ENCODE results near the gene CHST14. TPM values are rescaled to one million over a fixed set of nuclear protein-coding genes. Genes with fewer than 3 reads are reported as not detected.
"Not testable (repeated sequence)": the region's sequence is repeated elsewhere in the genome, so short reads cannot be mapped to it uniquely, and the experiment has no call there.

CHST14 gene
- total RNA-seq, 1 donor from 2014 or later: 7.5 TPM

DNA sequence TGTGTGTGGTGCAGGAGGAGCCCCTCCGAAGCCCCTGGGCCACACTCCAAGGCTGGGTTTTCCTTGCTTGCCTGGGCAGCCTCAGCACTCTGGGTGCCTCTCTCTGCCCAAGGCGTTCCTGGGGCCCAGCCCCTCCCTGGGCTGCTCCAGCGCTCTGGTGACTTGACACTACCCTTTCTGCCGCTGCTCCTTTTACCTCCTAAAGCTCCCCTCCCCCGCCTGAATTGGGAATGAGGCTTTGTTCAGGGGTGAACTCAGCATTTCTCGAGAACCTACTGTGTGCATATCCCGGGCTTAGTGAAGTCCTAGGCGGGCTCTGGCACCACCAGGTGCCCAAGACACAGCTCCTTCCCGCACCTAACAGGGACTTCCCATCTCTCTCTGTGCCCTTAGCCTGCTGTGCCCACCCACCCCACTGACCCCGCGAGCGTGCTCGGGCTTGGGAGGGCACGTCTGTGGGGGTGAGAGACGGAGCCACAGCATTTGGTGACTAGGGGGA, 31.3 kb upstream of the CHST14 start:
- intact Hi-C loops (cut with DNase I): no loop called here
- DNase-seq (peak; percentile 55), ATAC-seq (ENCODE audit: poor library complexity) (peak; percentile 7)

DNA sequence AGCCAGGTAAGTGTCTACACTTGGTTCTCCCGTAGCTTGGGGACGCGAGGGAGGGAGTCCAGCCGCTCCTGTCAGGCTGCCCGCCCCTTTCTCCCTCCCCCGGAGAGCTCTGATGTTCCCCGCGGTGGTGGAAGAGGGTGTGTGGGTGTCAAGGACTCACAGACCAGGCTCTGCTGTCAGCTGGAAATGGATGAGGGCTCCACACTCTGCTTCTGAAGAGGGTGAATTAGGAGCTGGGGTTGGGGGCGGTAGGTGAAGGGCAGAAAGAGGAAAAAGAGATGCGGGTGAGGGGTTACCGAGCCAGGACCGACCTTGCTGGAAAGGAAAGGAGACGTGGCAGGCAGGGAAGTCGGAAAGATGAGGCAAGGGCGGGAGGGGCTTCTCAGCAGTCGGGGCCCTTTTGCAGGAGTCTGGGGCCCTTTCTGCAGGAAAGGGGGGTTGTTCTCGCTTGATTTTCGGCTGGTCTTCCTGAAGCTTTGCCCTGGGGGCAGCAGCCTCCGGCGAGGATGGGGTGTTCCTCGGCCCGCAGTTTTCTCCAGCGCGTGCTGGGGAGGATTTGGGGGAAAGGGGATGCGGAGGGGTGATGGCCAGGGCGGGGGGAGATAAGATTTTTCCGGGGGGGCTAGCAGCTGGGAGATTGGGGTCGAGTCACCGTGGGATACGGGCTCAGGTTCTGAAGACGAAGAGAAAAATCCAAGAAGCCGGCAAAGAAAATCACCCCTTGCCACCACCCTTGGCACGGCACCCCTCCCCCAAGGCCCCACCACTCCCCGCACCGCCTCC, 30.6 kb upstream of the CHST14 start:
- intact Hi-C loops (cut with DNase I): no loop called here
- ATAC-seq (ENCODE audit: poor library complexity) (peak; percentile 31), DNase-seq (peak; percentile 55)

DNA sequence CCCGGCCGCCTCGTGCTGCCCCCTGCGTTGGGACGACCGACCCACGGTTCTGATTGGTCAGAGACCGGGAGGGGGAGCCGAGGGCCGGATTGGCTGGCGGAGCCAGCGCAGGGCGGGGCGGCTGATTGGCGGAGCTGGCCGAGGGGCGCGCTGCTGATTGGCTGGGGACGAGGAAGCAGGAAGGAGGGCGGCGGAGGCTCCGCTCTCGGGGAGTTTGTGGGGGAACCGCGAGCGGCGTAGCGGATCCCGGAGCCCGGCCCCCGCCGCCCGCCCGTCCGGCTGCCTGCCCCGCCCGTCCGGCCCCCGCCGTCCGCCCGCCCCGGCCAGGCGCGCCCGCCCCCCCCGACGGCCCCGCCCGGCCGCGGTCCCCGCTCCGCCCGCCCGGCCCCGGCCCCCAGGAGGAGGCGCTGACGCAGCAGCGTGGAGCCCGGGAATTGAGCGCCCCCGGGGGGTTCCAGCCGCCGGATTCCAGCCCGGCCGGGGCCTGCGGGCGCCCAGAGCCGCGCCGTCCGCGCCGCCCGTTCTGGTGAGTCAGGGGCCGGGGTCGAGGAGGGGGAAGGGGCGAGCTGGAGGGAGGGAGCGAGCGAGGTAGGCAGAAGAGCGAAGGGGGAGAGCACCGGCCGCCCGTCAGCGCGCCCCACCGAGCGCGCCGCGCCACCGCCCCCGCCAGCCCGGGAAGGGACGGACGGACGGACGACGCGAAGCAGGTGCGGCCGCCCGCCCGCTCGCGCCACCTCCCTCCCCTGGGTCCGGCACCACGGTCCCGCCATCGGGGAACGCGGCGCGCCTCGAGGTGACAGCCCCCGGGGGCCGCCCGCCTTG, 29.8 kb upstream of the CHST14 start, which contains the start of gene BAHD1:
Gene BAHD1 (plus strand): TSS at position 211 of the 822 bp plus-strand sequence. CDS start 17,512 bp downstream, outside the sequence.
- intact Hi-C loops (cut with DNase I): no loop called here

DNA sequence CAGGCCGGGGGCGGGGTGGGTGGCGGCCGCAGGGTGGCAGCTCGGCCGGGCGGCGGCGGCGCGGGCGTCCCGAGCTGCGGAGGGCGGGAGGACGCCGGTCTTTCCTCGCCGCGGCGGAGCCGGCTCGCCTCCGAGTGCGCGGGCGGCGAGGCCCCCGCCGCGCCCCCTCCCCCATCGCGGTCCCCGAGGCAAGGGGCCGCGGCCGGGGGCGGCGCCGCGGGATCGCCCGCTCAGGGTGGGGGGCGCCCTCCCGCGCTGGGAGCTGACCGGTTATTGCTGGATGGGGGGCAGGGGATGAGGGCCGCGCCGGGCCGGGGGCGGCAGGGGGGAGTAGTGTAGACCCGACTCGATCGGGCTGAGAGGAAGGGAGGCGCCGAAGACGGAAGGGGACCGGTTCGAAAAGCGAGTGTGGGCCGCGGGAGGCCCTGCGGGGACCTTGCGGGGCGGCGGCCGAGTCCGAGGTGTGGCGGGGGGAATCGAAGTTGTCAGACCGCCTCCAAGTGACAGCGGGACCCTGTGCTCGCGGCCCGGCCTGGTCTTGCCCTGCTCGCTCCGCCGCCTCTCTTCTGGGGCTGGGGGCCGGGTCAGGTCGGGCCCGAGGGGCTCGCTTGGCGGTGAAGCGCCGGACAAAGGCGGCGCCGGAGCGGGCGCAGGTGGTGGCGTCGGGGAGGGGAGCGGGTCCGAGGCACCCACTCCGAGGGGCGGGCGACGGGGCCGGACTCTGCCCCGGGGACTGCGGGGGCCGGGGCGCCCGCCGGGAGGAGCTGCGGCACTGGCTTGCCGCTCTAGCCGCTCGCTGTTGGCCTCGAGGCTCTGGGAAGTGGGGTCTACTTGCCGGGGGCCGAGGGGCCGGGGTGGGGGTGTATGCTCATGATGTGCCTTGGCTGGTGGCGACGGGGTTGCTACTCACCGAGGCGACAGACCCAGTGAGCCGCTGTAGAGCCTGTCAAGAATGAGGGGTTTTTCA, 28.9 kb upstream of the CHST14 start:
- intact Hi-C loops (cut with DNase I): no loop called here
- DNase-seq: no peak

More for the DNA sequence above, 29.8 kb upstream of the CHST14 start, which contains the start of gene BAHD1:
- peak; percentile 98 for DNase-seq
- peak; percentile 91 for ATAC-seq (ENCODE audit: poor library complexity)

DNA sequence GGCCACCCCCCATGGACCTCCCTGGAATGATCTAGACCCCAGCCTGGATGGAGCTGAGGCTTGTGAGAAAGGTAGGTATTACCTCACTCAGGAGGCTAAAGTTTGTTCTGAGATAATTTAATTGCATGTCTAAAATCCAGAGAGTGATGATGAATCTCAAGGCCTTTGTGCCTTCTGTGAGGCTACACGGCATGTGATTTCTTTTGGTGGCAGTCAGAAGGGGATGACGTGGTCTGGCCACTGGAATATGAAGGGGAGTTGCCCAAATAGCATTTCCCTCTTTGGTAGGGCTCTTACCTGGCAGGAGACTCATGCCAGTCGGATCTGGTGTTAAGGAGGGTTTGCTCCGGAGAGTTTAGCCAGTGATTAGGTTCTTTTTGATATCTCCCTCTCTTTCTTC, 27.5 kb upstream of the CHST14 start:
- intact Hi-C loops (cut with DNase I): no loop called here
- DNase-seq (no peak), ATAC-seq (ENCODE audit: poor library complexity) (no peak)

More for the DNA sequence above, 28.9 kb upstream of the CHST14 start:
- ATAC-seq (ENCODE audit: poor library complexity): no peak

DNA sequence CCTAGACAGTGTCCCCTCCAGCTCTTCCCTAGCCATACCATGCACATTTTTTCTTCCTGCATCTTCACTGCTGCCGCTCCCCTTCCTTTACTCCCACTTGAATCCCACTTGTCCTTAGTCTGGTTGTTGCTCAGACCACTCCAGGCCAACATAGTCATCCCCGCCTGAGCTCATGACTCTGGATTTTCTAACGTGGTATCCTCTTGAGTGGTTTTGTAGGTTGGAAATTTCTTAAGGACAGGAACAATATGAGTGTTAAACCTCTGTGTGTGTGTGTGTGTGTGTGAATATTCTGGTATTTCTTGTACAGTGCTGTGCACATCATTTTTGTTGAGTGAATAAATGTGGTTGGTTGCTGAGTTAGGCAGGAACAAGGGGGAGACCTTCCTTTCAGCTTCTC, 26.9 kb upstream of the CHST14 start:
- intact Hi-C loops (cut with DNase I): no loop called here
- no peak for ATAC-seq (ENCODE audit: poor library complexity)
- DNase-seq: no peak

DNA sequence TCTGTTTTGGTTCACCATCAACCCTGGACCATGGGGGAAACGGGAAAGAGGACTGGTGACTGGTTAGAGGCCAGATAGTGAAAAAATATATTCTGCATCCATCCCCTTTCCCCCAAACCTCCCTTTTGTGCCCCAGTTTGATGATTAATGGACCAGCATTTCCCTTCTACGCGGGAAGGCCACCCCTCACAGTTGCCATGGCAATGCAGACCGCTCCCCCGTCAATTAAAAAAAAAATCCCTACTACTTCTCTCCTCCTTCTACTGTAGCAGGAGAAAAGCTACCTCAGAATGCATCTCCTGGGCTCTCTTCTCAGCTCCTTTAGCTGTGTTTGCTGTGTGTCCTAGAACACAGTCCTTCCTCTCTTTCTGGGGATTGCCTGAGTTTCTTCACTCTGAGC, 26.0 kb upstream of the CHST14 start:
- intact Hi-C loops (cut with DNase I): no loop called here
- DNase-seq (no peak), ATAC-seq (ENCODE audit: poor library complexity) (no peak)

DNA sequence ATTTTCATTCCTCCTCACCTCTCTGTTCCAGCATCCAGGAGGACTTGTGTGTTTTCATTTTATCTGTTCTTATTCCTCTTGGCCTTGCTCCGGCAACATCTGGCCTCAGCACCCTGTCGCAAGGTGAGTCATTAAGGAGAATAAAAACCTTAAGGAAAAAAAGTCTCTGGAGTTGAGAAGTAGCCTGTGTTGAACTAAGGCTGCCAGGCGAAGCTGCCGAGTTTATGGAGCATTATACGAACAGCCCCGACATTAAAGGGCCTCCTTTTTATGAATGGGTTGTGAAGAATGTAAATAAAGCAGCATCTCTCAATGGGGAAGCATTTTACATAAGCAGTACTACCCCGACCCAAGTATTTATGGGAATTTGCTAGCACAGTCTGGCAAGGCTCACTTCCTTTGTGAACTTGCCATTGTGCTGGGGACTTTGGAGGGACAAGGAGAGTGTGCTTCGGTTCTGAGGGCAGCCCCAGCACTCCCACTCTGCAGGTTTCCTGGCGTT, 25.3 kb upstream of the CHST14 start:
- intact Hi-C loops (cut with DNase I): no loop called here
- no peak for DNase-seq
- no peak for ATAC-seq (ENCODE audit: poor library complexity)

DNA sequence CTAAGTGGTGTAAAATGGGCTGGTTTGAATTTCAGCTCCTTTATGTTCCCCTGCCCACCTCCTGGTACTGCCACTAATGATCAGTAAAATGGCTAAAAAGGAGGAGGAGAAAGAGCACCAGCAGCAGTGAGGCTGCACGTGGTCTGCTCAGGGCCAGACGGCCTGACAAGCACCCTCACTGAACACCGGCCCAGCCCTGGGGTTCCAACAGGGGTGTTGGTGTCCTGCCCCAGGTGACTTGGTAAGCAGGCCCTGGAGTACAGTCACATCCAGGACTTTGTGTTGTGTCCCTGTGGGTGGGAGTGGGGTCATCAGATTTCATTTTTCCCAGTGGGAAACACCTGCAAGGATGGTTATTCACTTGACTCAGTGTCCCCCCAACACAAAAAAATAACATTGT, 24.6 kb upstream of the CHST14 start:
- no peak for ATAC-seq (ENCODE audit: poor library complexity)
- no peak for DNase-seq
- intact Hi-C loops (cut with DNase I): no loop called here

DNA sequence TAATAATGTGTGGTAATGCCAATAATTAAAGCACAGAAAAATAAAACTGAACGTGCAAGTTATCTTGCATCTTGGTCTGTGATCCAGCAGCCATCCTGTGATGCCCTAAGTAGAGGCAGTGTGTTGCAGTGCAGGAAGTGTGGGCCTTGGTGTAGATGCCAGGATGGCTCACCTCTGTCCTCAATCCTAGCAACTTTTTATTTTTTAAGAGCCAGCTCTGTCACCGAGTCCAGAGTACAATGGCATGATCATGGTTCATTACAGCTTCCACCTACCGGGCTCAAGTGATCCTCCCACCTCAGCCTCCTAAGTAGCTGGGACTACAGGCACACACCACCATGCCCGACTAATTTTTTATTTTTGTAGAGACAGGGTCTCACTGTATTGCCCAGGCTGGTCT, 22.4 kb upstream of the CHST14 start:
- DNase-seq (no peak), ATAC-seq (ENCODE audit: poor library complexity) (no peak)
- intact Hi-C loops (cut with DNase I): no loop called here

DNA sequence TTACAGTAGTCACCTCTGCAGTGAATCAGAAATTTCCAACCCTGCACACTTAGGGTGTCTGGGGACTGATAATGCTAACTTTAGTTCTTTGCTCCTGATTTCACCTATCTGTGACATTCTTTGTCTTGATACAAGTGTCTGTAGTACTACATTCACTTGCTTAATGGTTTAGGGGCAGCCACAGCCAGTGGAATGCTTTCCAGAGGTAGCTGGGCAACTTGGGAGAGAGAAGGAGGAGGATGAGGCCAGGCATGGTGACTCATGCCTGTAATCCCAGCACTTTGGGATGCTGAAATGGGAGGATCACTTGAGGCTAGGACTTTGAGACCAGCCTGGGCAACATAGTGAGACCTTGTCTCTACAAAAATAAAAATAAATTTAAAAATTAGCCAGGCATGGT, 21.5 kb upstream of the CHST14 start:
- ATAC-seq (ENCODE audit: poor library complexity): no peak

DNA sequence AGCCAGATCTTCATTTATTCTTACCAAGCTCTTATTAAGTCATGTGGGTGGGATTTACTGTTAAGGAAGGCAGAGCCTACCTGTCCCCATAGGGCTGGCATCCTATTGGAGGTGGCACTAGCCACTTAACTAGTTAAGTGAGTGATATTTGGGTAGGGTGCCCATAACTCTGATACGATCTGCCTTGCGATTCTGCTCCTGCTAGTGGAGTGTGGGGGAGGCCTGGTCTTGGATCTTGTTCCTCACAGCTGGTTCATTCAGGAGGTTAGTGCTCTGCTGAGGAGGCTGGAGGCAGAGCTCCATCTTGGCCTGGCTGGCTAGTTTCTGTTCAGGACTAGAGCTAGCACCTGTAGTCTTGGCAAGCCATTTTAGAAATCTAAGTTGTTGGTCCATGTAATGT, 20.7 kb upstream of the CHST14 start:
- ATAC-seq (ENCODE audit: poor library complexity): no peak
- no peak for DNase-seq
- intact Hi-C loops (cut with DNase I): no loop called here

More for the DNA sequence above, 21.5 kb upstream of the CHST14 start:
- intact Hi-C loops (cut with DNase I): no loop called here
- no peak for DNase-seq

DNA sequence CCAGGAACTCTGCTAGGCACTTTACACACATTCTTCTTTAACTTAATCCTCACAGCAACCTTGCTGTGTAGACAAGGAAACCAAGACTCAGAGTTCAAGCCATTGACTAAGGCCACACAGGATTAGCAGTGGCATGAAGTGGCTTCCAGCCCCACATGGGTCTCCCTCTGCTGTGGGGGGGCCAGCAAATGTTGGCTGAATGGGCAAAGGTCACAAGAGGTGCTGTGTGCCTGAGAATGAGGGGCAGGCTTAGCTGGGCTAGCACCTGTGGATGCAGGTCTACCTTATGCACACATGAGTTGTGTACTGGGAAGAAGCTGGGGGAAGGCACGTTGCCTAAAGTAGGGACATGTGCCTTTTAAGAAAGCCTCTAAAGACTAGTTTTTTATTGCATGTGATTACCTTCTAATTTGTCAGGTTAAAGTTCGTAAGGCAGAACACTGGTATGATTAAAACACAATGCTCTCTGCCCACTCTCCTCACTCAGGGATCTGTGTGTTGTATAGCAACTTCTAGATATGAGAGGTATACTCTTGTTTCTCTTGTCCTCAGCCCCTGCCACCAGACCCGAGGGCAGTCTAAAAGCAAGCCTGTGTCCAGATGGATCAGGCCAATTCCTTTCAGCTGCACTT, 19.1 kb upstream of the CHST14 start:
- intact Hi-C loops (cut with DNase I): no loop called here
- ATAC-seq (ENCODE audit: poor library complexity): no peak
- DNase-seq: no peak

DNA sequence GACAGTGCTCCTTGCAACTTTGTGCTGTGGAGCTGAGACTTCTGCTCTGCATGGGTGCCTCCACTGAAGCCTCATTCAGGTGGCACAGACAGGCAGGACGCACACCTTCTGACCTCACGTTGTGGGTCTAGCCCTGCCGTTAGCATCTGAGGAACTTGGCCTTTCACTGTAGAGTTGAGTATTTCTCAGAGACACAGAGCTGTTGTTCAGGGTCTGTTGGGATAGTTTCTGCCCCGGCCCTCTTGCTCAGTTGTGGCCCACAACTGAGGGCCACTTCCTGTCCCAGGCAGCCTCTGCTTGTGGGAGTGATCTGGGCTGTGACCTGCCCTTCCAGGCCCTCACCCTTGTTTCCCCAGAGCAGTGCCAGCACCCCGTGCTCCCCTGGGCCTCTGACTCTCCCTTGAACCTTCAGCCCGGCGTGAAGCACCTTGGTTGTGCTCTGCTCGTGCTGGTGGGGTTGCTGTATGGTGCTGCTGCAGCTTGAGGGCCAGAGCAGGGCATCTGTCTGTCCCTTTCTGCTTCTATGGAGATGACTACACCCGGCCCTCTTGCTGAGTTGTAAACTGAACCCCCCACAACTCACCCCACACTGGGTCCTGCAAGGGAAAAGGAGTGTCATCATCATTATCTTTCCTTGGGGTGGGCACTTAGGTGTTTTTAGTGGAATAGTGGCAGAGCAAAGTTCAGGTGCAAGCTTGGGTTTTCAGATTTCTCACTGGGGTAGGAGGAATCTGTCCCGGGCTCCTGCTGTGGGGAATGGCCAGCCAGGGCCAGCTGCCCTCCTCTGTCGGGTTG, 18.3 kb upstream of the CHST14 start:
- intact Hi-C loops (cut with DNase I): no loop called here
- ATAC-seq (ENCODE audit: poor library complexity) (no peak), DNase-seq (no peak)

DNA sequence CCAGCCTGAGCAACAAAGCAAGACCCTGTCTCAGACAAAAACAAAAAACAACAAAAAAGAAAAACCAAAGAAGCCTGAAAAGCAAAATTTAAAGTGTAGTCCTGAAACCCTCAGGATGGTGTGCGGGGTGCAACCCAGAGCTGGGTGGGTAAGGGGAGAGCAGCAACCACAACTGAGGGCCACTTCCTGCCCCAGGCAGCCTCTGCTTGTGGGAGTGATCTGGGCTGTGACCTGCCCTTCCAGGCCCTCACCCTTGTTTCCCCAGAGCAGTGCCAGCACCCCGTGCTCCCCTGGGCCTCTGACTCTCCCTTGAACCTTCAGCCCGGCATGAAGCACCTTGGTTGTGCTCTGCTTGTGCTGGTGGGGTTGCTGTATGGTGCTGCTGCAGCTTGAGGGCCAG, 16.8 kb upstream of the CHST14 start:
- ATAC-seq (ENCODE audit: poor library complexity); intact Hi-C loops (cut with DNase I); DNase-seq: not testable (repeated sequence)

DNA sequence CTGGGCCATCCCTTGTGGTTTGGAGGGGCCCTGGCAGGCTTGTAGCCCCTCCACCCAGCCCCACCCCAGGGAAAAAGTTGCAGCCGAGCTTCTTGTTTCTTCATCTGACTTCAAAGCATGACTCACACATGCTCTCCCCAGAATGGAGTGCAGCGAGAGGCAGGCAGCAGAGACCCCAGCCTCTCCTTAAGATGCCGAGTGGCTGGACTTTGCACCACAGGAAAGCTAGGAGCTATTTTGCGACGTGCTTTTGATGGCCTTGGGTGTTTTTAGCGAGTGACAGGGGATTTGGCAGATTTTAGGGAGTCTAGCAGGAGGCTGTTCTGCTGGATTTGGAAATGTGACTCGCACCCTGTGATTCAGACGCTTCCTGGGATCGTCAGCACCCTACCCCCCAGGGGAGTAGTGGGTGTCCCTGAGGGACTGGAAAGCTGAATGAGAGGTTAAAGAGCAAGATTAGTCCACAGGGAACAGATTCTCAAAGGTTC, 15.8 kb upstream of the CHST14 start:
- ATAC-seq (ENCODE audit: poor library complexity) (no peak), DNase-seq (no peak)
- intact Hi-C loops (cut with DNase I): no loop called here

DNA sequence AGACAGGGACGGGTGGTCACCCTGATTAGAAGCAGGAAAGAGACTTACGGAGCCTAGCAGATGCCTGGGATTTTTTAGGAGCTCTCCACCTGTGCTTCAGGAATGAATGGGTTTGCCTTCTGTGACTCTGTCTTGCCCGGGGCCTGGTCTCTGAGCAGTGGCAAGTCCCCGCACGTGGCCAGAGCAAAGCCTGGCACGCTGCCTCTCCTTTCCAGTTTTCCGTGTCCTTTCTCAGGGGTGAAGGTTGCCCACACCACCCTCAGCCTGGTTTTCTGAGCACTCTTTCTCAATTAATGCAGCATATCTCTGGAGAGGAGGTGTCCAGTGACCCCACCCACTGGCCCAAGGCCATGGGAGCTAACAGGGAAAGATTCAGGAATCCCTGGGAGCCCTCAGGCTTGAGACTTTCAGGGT, 14.5 kb upstream of the CHST14 start:
- intact Hi-C loops (cut with DNase I): no loop called here
- DNase-seq (peak; percentile 65), ATAC-seq (ENCODE audit: poor library complexity) (peak; percentile 80)

Data from Right ventricle myocardium superior (tissue), 1 donor.